Activated CD4-positive, CD25-positive, alpha-beta regulatory T cell treated with anti-CD3 and anti-CD28 coated beads, Interleukin-2, amount 50 U/mL, for 24 hours (primary cell): ENCODE results near the gene LNPEP.
"Not testable (repeated sequence)": the region's sequence is repeated elsewhere in the genome, so short reads cannot be mapped to it uniquely, and the experiment has no call there.

Source experiments
- ATAC-seq, 2 donors: fragments of 150-1000 bp; cut with Tn5 transposase; one replicate each; pipeline ENCODE4 v1.10.0; 2021; ENCODE audit warnings: mild to moderate bottlenecking in 1 of 2, moderate library complexity in 1 of 2

LNPEP gene

GRCh38 chr5:96930589-96930988 lies 5.3 kb upstream of the LNPEP start:
- no peak for ATAC-seq

GRCh38 chr5:96931037-96931436 lies 4.8 kb upstream of the LNPEP start:
- not testable (repeated sequence) for ATAC-seq

GRCh38 chr5:96931605-96932004 lies 4.3 kb upstream of the LNPEP start:
- ATAC-seq: no peak

GRCh38 chr5:96932026-96932425 lies 3.9 kb upstream of the LNPEP start:
- ATAC-seq: no peak

- ATAC-seq: no peak
Measured at GRCh38 chr5:96933764-96934707, 1.8 kb upstream of the LNPEP start.

GRCh38 chr5:96934708-96935558 lies 947 bp upstream of the LNPEP start:
- peak; percentile 71 to 78 for ATAC-seq

GRCh38 chr5:96936431-96937320 lies 796 bp downstream of the LNPEP start:
- peak; percentile 5 to 11 for ATAC-seq

GRCh38 chr5:96940586-96940985 lies 4.7 kb downstream of the LNPEP start:
- ATAC-seq: no peak

GRCh38 chr5:96941140-96941539 lies 5.3 kb downstream of the LNPEP start:
- no peak for ATAC-seq

GRCh38 chr5:96942078-96942477 lies 6.2 kb downstream of the LNPEP start:
- ATAC-seq: peak; percentile 26 to 41

- ATAC-seq: no peak
Measured at GRCh38 chr5:96942911-96943310, 7.0 kb downstream of the LNPEP start.

- no peak for ATAC-seq
Measured at GRCh38 chr5:96943799-96944198, 7.9 kb downstream of the LNPEP start.

- ATAC-seq: no peak
Measured at GRCh38 chr5:96945144-96945897, 9.4 kb downstream of the LNPEP start.

GRCh38 chr5:96946381-96946780 lies 10.5 kb downstream of the LNPEP start:
- no peak for ATAC-seq

GRCh38 chr5:96952118-96952750 lies 16.4 kb downstream of the LNPEP start:
- no peak for ATAC-seq

GRCh38 chr5:96952974-96953730 lies 17.3 kb downstream of the LNPEP start:
- ATAC-seq: no peak

- peak; percentile 91 to 93 for ATAC-seq
Measured at GRCh38 chr5:96957254-96958049, 21.6 kb downstream of the LNPEP start.

- no peak for ATAC-seq
Measured at GRCh38 chr5:96958977-96959376, 23.1 kb downstream of the LNPEP start.

- ATAC-seq: peak; percentile 27 to 41
Measured at GRCh38 chr5:96961053-96961452, 25.2 kb downstream of the LNPEP start.
